K562 (cell line): ENCODE measurements around the gene ZNF668.
"Not testable (repeated sequence)": the region's sequence is repeated elsewhere in the genome, so short reads cannot be mapped to it uniquely, and the experiment has no call there.

Source experiments
- ELK1 ChIP-seq: sonication (generic); formaldehyde crosslinking; IDR thresholded peaks from 2 replicates; pipeline ENCODE4 v1.8.1; 2022; ENCODE audit warnings: missing genetic modification reagents
- POLR3A ChIP-seq: IDR thresholded peaks from 2 replicates; pipeline ENCODE4 v1.6.1; 2011; ENCODE audit warnings: borderline replicate concordance, mild to moderate bottlenecking, moderate library complexity; ENCODE audit not compliant: insufficient read length, insufficient read depth; ENCODE audit errors: extremely low read depth
- ZBED1 ChIP-seq: IDR thresholded peaks from 2 replicates; pipeline ENCODE4 v1.6.1; 2014

DNA sequence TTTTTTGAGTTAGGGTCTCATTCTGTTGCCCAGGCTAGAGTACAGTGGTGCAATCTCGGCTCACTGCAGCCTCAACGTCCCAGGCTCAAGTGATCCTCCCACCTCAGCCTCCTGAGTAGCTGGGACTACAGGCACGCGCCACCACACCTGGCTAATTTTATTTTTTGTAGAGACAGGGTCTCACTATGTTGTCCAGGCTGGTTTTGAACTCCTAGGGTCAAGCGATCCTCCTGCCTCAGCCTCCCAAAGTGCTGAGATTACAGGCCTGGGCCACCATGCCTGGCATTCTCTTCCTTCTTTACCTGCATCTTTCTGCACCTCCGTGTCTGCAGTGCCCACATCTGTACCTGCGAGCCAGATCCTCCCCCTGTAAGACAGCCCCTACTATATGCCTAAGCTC lies 62.2 kb downstream of the ZNF668 start:
- not testable (repeated sequence) for TF ChIP-seq ZBED1, ELK1, POLR3A
